Spleen (tissue), 7 donors: ENCODE results near the gene CENPL.

Experiments
- POLR2A ChIP-seq, 3 donors: fragments of 450-650 bp; IDR thresholded peaks; one replicate each; pipeline ENCODE4 v1.5.1; 2017; ENCODE audit warnings: antibody characterized with exemption in 3 of 3, mild to moderate bottlenecking in 1 of 3
- TF ChIP-seq, protein P1 (sequence below), 11 experiments: fragments of 200-600 bp in 7 of 11; fragments of 450-650 bp in 4 of 11; sonication (generic) in 4 of 11; IDR thresholded peaks in 8 of 11; conservative IDR thresholded peaks in 3 of 11; 1 replicate in 7 of 11; 2 replicates in 4 of 11; pipeline versions ENCODE4 v1.4.0 to v1.8.0; 2016 to 2021; ENCODE audit warnings: antibody characterized with exemption in 11 of 11, inconsistent platforms in 4 of 11, mild to moderate bottlenecking in 1 of 11
- donor health status: DM: no; HTN: no; CAD: no; lungs with moderate emphysema.
- donor health status: DM: no; HTN: no; CAD: no.
- donor health status: DM: no; HTN: no; CAD: no.

- TF ChIP-seq POLR2A (IDR thresholded peaks at IDR 0.05) = no peak
- TF ChIP-seq, protein P1, sequence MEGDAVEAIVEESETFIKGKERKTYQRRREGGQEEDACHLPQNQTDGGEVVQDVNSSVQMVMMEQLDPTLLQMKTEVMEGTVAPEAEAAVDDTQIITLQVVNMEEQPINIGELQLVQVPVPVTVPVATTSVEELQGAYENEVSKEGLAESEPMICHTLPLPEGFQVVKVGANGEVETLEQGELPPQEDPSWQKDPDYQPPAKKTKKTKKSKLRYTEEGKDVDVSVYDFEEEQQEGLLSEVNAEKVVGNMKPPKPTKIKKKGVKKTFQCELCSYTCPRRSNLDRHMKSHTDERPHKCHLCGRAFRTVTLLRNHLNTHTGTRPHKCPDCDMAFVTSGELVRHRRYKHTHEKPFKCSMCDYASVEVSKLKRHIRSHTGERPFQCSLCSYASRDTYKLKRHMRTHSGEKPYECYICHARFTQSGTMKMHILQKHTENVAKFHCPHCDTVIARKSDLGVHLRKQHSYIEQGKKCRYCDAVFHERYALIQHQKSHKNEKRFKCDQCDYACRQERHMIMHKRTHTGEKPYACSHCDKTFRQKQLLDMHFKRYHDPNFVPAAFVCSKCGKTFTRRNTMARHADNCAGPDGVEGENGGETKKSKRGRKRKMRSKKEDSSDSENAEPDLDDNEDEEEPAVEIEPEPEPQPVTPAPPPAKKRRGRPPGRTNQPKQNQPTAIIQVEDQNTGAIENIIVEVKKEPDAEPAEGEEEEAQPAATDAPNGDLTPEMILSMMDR (IDR thresholded peaks at IDR 0.05 in 8 of 11, conservative IDR thresholded peaks at IDR 0.05 in 3 of 11) = no peak
These were observed 2.9 kb upstream of the CENPL start for GRCh38 chr1:173827611-173828010.
